ENCODE data around the gene TBC1D1.

The TBC1D1 gene

DNA sequence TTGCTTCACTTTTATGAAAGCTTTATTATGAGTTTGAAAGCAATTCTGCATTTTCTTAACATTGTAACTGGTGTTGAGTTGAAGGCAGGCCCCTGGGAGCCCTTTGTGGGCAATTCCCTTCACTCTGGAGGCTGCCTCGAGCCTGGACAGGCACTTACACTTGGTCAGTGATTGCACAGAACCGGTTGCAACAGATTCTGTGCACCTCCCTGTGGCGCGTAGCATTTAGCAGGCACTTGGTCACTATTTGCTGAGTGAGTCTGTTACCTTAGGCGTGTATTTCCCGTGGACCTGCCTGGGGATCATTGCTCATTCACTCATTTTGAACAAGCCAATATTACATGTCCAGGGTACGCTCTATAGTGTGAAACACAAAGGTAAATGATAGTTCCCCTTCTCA is 149.7 kb downstream of the TBC1D1 start:
- H3K4me3 ChIP-seq (ENCODE audit: low read length), result no peak overlapping the region
- no peak overlapping the region for H2AFZ ChIP-seq (ENCODE audit: low read length)
- H3K79me2 ChIP-seq (ENCODE audit: low read length), result no peaks in the 10 kb centered on the region
- H3K9ac ChIP-seq (ENCODE audit: low read length), result no peak overlapping the region
- no peak for TF ChIP-seq EZH2phosphoT487 (IDR thresholded peaks at IDR 0.05; ENCODE audit: low read length)
- TF ChIP-seq, protein P1, sequence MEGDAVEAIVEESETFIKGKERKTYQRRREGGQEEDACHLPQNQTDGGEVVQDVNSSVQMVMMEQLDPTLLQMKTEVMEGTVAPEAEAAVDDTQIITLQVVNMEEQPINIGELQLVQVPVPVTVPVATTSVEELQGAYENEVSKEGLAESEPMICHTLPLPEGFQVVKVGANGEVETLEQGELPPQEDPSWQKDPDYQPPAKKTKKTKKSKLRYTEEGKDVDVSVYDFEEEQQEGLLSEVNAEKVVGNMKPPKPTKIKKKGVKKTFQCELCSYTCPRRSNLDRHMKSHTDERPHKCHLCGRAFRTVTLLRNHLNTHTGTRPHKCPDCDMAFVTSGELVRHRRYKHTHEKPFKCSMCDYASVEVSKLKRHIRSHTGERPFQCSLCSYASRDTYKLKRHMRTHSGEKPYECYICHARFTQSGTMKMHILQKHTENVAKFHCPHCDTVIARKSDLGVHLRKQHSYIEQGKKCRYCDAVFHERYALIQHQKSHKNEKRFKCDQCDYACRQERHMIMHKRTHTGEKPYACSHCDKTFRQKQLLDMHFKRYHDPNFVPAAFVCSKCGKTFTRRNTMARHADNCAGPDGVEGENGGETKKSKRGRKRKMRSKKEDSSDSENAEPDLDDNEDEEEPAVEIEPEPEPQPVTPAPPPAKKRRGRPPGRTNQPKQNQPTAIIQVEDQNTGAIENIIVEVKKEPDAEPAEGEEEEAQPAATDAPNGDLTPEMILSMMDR (IDR thresholded peaks at IDR 0.05; ENCODE audit: low read length), result no peak
- TF ChIP-seq EZH2 (optimal IDR thresholded peaks at IDR 0.05; ENCODE audit: low read depth, low read length), result no peak
- no peaks in the 10 kb centered on the region for H3K9me3 ChIP-seq (replicated peaks; ENCODE audit: insufficient read depth, low read length)
- no peaks in the 10 kb centered on the region for H3K9me2 ChIP-seq (replicated peaks; ENCODE audit: insufficient read depth, low read length)
- no peak for DNase-seq
- H3K4me1 ChIP-seq (ENCODE audit: low read length), result no peaks in the 10 kb centered on the region
- no peaks in the 10 kb centered on the region for H3K36me3 ChIP-seq (replicated peaks; ENCODE audit: insufficient read depth, low read length)
- H3K27me3 ChIP-seq (replicated peaks; ENCODE audit: insufficient read depth, low read length), result no peaks in the 10 kb centered on the region
- no peak overlapping the region for H3K27ac ChIP-seq (ENCODE audit: low read length)
- no peak overlapping the region for H3K4me2 ChIP-seq (ENCODE audit: low read depth, low read length)
- H4K20me1 ChIP-seq (ENCODE audit: insufficient read depth, low read length), result no peaks in the 10 kb centered on the region
- no peaks in the 10 kb centered on the region for H3F3A ChIP-seq (ENCODE audit: insufficient read depth, low read length)

DNA sequence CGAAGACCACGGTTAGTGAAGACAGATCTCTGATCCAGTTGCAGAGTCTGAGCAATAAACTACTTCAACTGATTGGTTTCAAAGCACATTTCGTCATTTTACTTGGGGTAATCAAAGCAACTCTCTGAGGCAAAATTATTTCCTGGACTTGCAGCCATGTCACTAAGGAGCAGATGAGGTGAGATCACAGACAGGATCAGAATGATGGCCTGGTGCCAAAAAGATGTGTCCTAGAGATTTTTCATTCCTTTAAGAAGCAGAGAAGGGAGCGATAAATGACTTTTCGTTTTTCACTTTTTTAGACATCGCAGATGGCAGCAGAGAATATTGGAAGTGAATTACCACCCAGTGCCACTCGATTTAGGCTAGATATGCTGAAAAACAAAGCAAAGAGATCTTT is 153.2 kb downstream of the TBC1D1 start:
- no peak for DNase-seq

DNA sequence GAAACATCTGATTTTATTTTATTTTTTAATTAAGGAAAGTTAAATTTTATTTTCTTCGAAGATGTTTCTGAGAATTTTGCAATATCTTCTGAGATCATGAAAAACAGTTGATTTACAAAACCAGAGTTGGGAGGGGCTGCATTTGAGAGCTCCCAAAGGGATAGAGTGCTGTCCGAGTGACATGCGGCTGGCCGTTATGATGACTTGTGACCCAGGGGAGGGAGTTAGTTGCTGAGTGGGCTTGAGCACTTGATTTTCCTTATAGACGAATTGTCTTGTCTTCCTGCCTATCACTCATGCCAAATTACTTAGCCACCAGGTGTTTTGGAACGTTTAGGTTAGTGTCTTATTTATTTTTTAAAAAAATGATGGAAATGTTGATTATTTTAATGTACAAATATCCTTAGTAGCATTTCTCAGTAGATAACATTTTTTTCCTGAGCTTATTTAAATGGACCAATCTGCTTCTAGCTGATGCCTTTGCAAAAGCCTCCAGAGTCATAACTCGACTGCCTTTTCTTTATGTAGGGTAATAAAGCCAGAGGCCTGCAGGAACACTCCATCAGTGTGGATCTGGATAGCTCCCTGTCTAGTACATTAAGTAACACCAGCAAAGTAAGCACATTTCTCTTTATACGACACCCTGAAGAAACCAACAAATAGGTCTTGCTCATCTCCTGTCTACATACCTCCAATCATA is 154.6 kb downstream of the TBC1D1 start:
- Histone ChIP-seq H3K9me3 (replicated peaks; ENCODE audit: insufficient read depth, low read length) (no peaks in the 10 kb centered on the region), H3K4me3 (ENCODE audit: low read length) (no peak overlapping the region), H3K4me2 (ENCODE audit: low read depth, low read length) (no peak overlapping the region), H3K27me3 (replicated peaks; ENCODE audit: insufficient read depth, low read length) (no peaks in the 10 kb centered on the region), H3K27ac (ENCODE audit: low read length) (no peak overlapping the region), H3K4me1 (ENCODE audit: low read length) (no peaks in the 10 kb centered on the region), H3K9me2 (replicated peaks; ENCODE audit: insufficient read depth, low read length) (no peaks in the 10 kb centered on the region), H3K79me2 (ENCODE audit: low read length) (no peaks in the 10 kb centered on the region), H4K20me1 (ENCODE audit: insufficient read depth, low read length) (no peaks in the 10 kb centered on the region), H2AFZ (ENCODE audit: low read length) (no peak overlapping the region), H3F3A (ENCODE audit: insufficient read depth, low read length) (no peaks in the 10 kb centered on the region), H3K36me3 (replicated peaks; ENCODE audit: insufficient read depth, low read length) (no peaks in the 10 kb centered on the region), H3K9ac (ENCODE audit: low read length) (no peak overlapping the region)
- TF ChIP-seq, protein P1 (IDR thresholded peaks at IDR 0.05; ENCODE audit: low read length), result no peak
- TF ChIP-seq EZH2 (optimal IDR thresholded peaks at IDR 0.05; ENCODE audit: low read depth, low read length) (no peak), EZH2phosphoT487 (IDR thresholded peaks at IDR 0.05; ENCODE audit: low read length) (no peak)
- no peak for DNase-seq

More for the DNA sequence above, 153.2 kb downstream of the TBC1D1 start:
- H3K4me1 ChIP-seq (ENCODE audit: low read length), result no peaks in the 10 kb centered on the region
- no peak overlapping the region for H3K4me3 ChIP-seq (ENCODE audit: low read length)
- no peaks in the 10 kb centered on the region for H3K9me3 ChIP-seq (replicated peaks; ENCODE audit: insufficient read depth, low read length)
- no peaks in the 10 kb centered on the region for H3K36me3 ChIP-seq (replicated peaks; ENCODE audit: insufficient read depth, low read length)
- no peaks in the 10 kb centered on the region for H3K79me2 ChIP-seq (ENCODE audit: low read length)
- no peaks in the 10 kb centered on the region for H4K20me1 ChIP-seq (ENCODE audit: insufficient read depth, low read length)
- TF ChIP-seq EZH2 (optimal IDR thresholded peaks at IDR 0.05; ENCODE audit: low read depth, low read length), result no peak
- TF ChIP-seq EZH2phosphoT487 (IDR thresholded peaks at IDR 0.05; ENCODE audit: low read length), result no peak
- TF ChIP-seq, protein P1 (IDR thresholded peaks at IDR 0.05; ENCODE audit: low read length), result no peak
- no peak overlapping the region for H2AFZ ChIP-seq (ENCODE audit: low read length)
- H3F3A ChIP-seq (ENCODE audit: insufficient read depth, low read length), result no peaks in the 10 kb centered on the region
- H3K9me2 ChIP-seq (replicated peaks; ENCODE audit: insufficient read depth, low read length), result no peaks in the 10 kb centered on the region
- H3K4me2 ChIP-seq (ENCODE audit: low read depth, low read length), result no peak overlapping the region
- H3K27ac ChIP-seq (ENCODE audit: low read length), result no peak overlapping the region
- H3K27me3 ChIP-seq (replicated peaks; ENCODE audit: insufficient read depth, low read length), result no peaks in the 10 kb centered on the region
- H3K9ac ChIP-seq (ENCODE audit: low read length), result no peak overlapping the region

Data from MM.1S (cell line).